ENCODE measurements around the gene GATA6.

The GATA6 gene

DNA sequence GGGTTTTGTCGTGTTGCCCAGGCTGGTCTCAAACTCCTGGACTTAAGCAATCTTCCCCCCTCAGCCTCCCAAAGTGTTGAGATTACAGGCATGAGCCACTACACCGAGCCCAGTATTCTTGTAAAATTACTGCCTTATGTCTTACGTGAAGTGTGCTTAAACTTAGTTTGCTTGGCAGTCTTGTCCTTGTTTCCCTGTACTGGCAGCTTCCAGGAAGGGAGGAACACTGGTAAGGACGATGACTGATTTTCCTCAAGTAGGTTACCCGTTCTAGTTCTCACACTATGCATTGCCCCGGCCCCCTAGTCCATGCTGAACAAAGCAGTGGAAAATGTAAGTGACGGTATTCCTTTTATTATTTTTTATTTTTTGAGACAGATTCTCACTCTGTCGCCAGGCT is 19.7 kb upstream of the GATA6 start:
- TF ChIP-seq CTCF (IDR thresholded peaks at IDR 0.05; ENCODE audit: insufficient read depth, low read length, poor library complexity, severe bottlenecking), result no peak
- DNase-seq (ENCODE audit: extremely low read depth, insufficient read length), result no peak
- no peaks in the 10 kb centered on the region; the same call in 1 of the 2 replicates for H3K27me3 ChIP-seq (replicated peaks; ENCODE audit: control insufficient read depth, insufficient read depth, low read length)

DNA sequence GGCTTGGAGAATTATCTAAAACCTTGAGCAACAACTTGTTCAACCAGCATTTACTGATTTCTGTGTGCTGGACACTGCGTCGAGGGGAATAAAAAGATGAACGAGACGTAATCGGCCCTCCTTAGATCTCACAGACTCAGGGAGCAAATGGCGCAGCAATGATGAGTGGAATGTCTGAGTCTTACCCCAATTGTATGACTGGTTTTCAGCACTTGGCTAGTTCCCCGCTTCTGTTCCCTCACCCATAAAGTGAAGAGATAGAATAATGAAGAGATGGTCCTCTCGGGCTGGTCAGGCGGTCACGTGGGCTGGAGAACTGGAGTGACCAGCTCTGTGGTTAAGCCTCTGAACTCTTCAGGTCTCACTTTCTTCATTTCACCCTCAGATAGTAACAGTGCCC is 17.3 kb upstream of the GATA6 start:
- no peak for DNase-seq (ENCODE audit: extremely low read depth, insufficient read length)
- Histone ChIP-seq H3K4me3 (replicated peaks; ENCODE audit: low read depth, low read length) (no peak overlapping the region), H3K27me3 (replicated peaks; ENCODE audit: control insufficient read depth, insufficient read depth, low read length) (no peaks in the 10 kb centered on the region; the same call in 1 of the 2 replicates), H3K36me3 (ENCODE audit: control insufficient read depth, insufficient read depth, low read length) (no peaks in the 10 kb centered on the region)
- TF ChIP-seq CTCF (IDR thresholded peaks at IDR 0.05; ENCODE audit: insufficient read depth, low read length, poor library complexity, severe bottlenecking), result no peak

More for the DNA sequence above, 19.7 kb upstream of the GATA6 start:
- no peak overlapping the region for H3K4me3 ChIP-seq (replicated peaks; ENCODE audit: low read depth, low read length)
- H3K36me3 ChIP-seq (ENCODE audit: control insufficient read depth, insufficient read depth, low read length), result no peaks in the 10 kb centered on the region

- no peaks in the 10 kb centered on the region; the same call in 1 of the 2 replicates for H3K27me3 ChIP-seq (replicated peaks; ENCODE audit: control insufficient read depth, insufficient read depth, low read length)
- no peak for DNase-seq (ENCODE audit: extremely low read depth, insufficient read length)
- no peak for TF ChIP-seq CTCF (IDR thresholded peaks at IDR 0.05; ENCODE audit: insufficient read depth, low read length, poor library complexity, severe bottlenecking)
- no peaks in the 10 kb centered on the region for H3K36me3 ChIP-seq (ENCODE audit: control insufficient read depth, insufficient read depth, low read length)
- no peak overlapping the region for H3K4me3 ChIP-seq (replicated peaks; ENCODE audit: low read depth, low read length)
Observed at GRCh38 chr18:22153428-22153827, 16.0 kb upstream of the GATA6 start.

GRCh38 chr18:22155584-22155983 is 13.8 kb upstream of the GATA6 start:
- DNase-seq (ENCODE audit: extremely low read depth, insufficient read length), result no peak
- no peaks in the 10 kb centered on the region for H3K36me3 ChIP-seq (ENCODE audit: control insufficient read depth, insufficient read depth, low read length)
- H3K4me3 ChIP-seq (replicated peaks; ENCODE audit: low read depth, low read length), result no peak overlapping the region
- no peak for TF ChIP-seq CTCF (IDR thresholded peaks at IDR 0.05; ENCODE audit: insufficient read depth, low read length, poor library complexity, severe bottlenecking)
- H3K27me3 ChIP-seq (replicated peaks; ENCODE audit: control insufficient read depth, insufficient read depth, low read length), result no peaks in the 10 kb centered on the region; the same call in 1 of the 2 replicates

DNA sequence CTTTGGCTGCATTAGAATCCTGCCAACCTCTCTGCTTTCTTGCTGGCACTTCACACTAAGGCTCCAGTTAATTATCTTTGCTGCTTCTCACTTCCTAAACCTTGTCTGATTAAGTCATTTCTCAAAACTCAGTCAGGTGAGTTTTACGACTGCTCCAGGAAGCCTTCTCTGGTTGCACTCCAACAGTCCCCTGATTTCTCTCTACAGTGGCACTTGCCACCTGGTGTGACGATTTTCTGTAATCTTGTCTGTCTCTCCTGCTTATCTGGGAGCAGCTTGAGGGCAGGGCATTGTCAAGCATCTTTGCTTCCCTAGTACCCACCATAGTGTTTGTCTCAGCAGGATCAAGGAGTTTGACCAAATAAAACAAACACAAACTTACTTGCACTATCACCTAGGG is 10.4 kb upstream of the GATA6 start:
- no peaks in the 10 kb centered on the region for H3K36me3 ChIP-seq (ENCODE audit: control insufficient read depth, insufficient read depth, low read length)
- DNase-seq (ENCODE audit: extremely low read depth, insufficient read length), result no peak
- H3K4me3 ChIP-seq (replicated peaks; ENCODE audit: low read depth, low read length), result no peak overlapping the region
- no peak for TF ChIP-seq CTCF (IDR thresholded peaks at IDR 0.05; ENCODE audit: insufficient read depth, low read length, poor library complexity, severe bottlenecking)
- no peaks in the 10 kb centered on the region for H3K27me3 ChIP-seq (replicated peaks; ENCODE audit: control insufficient read depth, insufficient read depth, low read length)

DNA sequence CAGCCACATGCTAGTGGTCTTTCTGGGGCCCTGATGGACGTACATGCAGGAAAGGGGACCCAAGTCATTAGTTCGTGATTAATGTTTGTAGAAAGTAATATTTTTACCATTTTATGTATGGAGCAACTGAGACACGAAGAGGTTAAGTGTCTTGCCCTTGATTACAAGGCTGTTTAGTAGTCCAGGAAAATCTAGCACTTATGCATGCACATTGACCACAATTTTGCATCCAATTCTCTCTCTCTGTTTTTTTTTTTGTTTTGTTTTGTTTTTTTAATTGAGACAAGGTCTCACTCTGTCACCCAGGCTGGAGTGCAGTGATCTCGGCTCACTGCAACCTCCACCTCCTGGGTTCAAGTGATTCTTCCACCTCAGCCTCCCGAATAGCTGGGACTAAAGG is 8.3 kb upstream of the GATA6 start:
- no peaks in the 10 kb centered on the region for H3K27me3 ChIP-seq (replicated peaks; ENCODE audit: control insufficient read depth, insufficient read depth, low read length)
- H3K4me3 ChIP-seq (replicated peaks; ENCODE audit: low read depth, low read length), result no peak overlapping the region

More for the DNA sequence above, 8.3 kb upstream of the GATA6 start:
- DNase-seq (ENCODE audit: extremely low read depth, insufficient read length), result no peak
- no peaks in the 10 kb centered on the region for H3K36me3 ChIP-seq (ENCODE audit: control insufficient read depth, insufficient read depth, low read length)
- no peak for TF ChIP-seq CTCF (IDR thresholded peaks at IDR 0.05; ENCODE audit: insufficient read depth, low read length, poor library complexity, severe bottlenecking)

Data from GM06990 (cell line).